Fibroblast of villous mesenchyme (primary cell): ENCODE data around the gene LRRC7. TPM values are rescaled to one million over a fixed set of nuclear protein-coding genes. Genes with fewer than 3 reads are reported as not detected.

Source experiments
- DNase-seq: peaks from one replicate; pipeline ENCODE4 v3.0.0-alpha.2; 2010; ENCODE audit warnings: low read depth
- H3K4me3 ChIP-seq: 2 replicates; pipeline ENCODE4 v1.5.1; 2011; ENCODE audit warnings: low read depth, mild to moderate bottlenecking, low read length
- total RNA-seq: library from RNA; depleted of rRNA; stranded (reverse); fragments of >200 nt; gene quantifications from 2 replicates; pipeline ENCODE4 v1.2.3, GENCODE V29; 2012
- TF ChIP-seq, protein P1 (sequence below): IDR thresholded peaks from 2 replicates; pipeline ENCODE4 v1.5.1; 2012; ENCODE audit warnings: low read depth, mild to moderate bottlenecking, low read length; ENCODE audit not compliant: insufficient read depth

The LRRC7 gene
- total RNA-seq, 1 donor, result 0.43 TPM

DNA sequence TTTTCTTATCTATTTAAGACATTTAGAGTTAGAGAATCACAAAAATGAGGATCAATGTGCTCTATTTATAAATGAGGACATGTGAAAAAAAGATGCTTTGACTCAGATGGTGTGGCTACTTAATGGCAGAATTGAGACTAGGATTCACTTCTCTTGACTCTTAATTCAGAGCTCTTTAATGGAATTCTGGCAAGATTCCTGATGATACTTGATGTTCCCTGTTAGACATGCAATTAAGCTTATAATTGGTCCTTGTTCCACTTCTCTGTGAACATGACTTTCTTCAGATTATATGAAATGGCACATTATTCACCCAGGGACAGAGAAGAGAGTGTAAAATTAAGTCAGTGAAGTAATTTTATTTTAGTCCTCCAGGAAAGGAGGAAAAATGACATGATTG lies 165.3 kb downstream of the LRRC7 start:
- no peak overlapping the region for H3K4me3 ChIP-seq
- DNase-seq, result no peak
- TF ChIP-seq, protein P1, sequence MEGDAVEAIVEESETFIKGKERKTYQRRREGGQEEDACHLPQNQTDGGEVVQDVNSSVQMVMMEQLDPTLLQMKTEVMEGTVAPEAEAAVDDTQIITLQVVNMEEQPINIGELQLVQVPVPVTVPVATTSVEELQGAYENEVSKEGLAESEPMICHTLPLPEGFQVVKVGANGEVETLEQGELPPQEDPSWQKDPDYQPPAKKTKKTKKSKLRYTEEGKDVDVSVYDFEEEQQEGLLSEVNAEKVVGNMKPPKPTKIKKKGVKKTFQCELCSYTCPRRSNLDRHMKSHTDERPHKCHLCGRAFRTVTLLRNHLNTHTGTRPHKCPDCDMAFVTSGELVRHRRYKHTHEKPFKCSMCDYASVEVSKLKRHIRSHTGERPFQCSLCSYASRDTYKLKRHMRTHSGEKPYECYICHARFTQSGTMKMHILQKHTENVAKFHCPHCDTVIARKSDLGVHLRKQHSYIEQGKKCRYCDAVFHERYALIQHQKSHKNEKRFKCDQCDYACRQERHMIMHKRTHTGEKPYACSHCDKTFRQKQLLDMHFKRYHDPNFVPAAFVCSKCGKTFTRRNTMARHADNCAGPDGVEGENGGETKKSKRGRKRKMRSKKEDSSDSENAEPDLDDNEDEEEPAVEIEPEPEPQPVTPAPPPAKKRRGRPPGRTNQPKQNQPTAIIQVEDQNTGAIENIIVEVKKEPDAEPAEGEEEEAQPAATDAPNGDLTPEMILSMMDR, result no peak

DNA sequence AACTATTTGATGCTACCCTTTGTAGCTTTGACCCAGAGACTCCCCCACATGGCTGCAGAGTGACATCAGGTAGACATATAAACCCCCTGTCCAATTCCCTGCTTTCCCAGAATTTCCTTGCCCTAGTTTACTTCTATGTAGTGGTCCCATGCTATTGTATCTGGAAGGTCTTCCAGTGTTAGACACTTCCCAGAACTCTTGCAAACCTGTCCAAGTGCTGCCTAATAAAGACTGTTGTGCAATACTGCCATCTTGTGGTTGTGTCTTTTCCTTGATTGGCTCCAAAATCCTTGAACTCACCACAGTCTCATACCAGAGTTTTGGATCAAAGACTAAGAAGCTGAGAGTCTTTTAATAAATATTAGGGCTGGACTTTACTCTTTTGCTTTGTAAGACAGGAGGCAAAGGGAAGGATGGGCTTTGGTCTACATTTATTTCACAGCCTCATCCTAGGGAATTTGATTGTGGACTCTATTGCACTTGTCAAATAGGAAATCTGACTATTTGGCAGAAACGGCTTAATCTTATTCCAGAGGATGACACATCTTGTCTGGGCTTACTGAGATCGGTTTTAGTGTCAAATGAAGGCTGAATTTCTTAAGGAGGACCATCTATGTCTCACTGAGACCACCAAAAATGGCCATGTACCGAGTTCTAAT lies 169.9 kb downstream of the LRRC7 start:
- peak; percentile 75 for DNase-seq
- H3K4me3 ChIP-seq, result no peak overlapping the region
- TF ChIP-seq, protein P1, result peak; percentile 76

DNA sequence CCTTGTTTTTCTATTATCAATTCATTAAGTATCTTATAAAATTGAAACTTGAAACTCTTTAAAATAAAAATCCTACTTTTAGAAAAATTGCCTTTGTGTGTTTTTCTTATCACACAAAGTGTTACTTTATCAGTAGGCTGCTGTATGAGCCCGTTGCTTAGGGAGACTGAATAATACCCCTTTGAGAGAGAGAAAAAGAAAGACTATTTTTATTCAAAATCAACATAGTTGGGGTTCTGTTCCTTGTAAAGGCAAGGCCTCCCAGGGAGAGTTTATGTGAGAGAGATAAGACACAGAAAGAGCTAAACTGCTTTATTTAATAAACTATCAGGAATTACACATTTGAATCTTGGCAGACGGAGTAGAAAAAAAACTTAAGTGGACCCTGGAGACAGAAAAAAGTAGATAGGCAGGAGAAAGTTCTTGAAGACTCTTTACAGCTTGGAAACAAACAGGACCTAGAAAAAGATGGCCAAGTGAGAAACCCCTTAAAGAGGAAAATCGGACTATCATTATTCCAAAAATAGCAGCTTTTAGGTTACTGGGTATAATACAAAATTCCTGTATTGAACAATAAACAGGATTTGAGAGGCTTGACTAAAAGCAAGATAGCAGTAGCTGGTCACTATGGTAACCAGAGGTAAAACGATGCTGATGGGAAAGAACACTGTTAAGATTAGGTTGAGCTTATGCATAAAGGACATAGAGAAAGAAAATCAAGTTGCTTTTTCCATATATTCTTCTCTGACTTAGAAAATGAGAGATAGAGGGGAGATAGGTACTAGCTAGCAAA lies 170.9 kb downstream of the LRRC7 start:
- TF ChIP-seq, protein P1, result no peak
- no peak overlapping the region for H3K4me3 ChIP-seq
- DNase-seq, result no peak

DNA sequence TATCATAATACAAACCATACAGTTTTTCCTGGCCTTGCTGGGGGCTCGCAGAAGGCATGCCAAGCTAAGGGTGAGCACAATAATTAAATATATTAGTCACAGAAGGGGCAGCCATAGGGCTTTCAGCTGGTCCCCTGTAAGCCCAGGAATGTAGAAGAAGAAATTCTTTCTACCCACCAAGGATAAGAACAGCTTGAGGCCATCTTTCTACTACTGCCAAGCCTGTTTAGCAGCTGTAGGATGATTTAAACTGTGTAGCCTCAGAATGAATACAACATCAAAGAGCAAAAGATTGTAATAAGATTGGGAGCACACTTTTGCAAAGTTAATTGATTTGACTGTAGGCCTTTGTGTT lies 171.5 kb downstream of the LRRC7 start:
- H3K4me3 ChIP-seq, result no peak overlapping the region
- TF ChIP-seq, protein P1, result no peak
- no peak for DNase-seq

DNA sequence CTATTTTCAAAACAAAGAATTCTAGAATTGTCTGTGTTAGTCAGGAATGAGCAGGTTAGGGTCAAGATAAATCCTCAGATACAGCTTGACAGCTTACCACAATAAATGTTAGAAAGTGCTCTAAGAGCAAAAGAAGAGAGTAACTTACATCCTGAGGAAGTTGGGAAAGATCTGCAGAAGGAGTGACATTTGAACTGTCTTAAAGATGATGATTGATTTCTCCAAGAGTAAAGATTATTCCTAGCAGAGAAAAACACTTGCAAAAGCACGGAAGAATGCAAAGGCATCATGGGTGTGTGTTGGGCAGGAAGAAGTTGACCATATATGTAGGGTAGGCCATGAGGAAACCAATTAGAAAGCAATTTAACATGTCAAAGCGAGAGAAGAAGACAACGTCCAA lies 175.4 kb downstream of the LRRC7 start:
- no peak overlapping the region for H3K4me3 ChIP-seq
- DNase-seq, result peak; percentile 25
- TF ChIP-seq, protein P1, result no peak

DNA sequence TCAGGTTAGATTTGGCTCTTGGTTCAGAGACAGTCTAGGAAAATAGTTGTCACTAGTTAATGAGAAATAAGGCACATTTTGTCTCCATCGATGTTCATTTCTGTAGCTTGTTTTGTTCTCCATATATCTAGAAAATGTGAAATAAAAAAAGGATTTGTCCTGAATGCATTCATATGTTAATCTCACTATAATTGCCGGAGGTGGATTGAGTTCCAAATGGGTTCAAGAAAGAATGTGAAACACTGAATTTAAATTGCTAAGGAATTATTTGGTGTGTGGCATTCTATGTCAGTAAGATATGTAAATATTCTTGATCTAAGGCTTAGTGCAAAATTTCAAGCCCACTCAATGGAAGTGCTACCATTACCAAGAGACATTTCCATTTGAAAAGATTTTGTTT lies 176.7 kb downstream of the LRRC7 start:
- no peak for DNase-seq
- TF ChIP-seq, protein P1, result no peak
- H3K4me3 ChIP-seq, result no peak overlapping the region
